ENCODE results near the gene DYRK1B.

DNA sequence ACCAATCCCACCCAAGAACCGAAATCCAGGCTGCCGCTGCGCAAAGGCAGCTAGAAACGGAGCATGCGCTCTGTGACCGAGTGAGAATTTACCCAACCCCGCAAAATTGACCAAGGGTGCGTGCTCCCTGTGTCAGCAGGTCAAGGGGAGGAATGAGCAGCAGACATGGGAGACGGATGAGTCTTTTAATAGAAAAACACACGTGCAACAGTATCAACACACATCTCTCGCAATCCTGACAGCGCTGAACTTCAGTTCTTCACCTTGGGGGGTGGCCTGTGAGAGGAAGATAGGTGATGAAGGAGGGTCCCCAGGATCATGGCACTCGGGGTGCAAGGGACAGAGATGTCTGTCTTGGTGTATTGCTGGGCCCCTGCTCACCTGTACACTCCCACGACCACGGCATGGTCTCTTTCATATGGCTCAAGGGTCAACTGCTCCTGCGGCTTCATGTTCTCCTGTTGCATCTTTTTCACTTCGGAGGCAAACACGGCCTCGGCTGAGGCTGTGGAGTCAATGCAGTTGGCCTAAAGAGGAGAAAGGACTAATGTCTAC lies 402 bp upstream of the DYRK1B start:
- TF ChIP-seq EZH2phosphoT487 (IDR thresholded peaks at IDR 0.05; ENCODE audit: borderline replicate concordance, low read depth): no peak
- peak; percentile 100 for TF ChIP-seq NRF1 (IDR thresholded peaks at IDR 0.05; ENCODE audit: low read depth, low read length)
- TF ChIP-seq CTCF (IDR thresholded peaks at IDR 0.05): no peak
- TF ChIP-seq MAX (IDR thresholded peaks at IDR 0.05; ENCODE audit: low read depth): no peak
- TF ChIP-seq GABPA (IDR thresholded peaks at IDR 0.05; ENCODE audit: low read depth): no peak

Measured in SK-N-SH (cell line).